GM19240 (cell line): ENCODE results near the gene U2AF1.
"Not testable (repeated sequence)": the region's sequence is repeated elsewhere in the genome, so short reads cannot be mapped to it uniquely, and the experiment has no call there.

Experiments used
- DNase-seq: peaks from one replicate; pipeline ENCODE4 v3.0.0; 2011; ENCODE audit warnings: low spot score; ENCODE audit not compliant: insufficient read length

Gene U2AF1

DNA sequence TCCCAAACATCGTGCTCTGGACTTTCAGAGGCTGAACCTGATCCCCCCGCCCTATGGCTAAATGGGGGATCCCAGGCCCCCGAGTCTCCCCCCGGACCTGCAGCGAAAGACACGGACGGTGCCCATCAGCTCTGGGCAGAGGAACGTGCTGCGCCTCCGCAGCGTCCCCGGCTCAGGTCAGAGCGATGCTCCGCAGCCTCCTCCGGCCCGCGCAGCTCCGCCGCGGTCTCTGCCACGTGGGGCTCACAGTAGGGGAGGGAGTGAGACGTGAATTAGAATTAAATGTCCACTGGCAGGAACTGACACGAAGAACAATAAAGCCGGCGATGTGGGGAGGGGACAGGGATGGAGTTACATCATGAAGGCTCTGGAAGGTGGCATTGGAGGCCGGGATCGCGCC, 30.7 kb downstream of the U2AF1 start:
- DNase-seq = not testable (repeated sequence)

DNA sequence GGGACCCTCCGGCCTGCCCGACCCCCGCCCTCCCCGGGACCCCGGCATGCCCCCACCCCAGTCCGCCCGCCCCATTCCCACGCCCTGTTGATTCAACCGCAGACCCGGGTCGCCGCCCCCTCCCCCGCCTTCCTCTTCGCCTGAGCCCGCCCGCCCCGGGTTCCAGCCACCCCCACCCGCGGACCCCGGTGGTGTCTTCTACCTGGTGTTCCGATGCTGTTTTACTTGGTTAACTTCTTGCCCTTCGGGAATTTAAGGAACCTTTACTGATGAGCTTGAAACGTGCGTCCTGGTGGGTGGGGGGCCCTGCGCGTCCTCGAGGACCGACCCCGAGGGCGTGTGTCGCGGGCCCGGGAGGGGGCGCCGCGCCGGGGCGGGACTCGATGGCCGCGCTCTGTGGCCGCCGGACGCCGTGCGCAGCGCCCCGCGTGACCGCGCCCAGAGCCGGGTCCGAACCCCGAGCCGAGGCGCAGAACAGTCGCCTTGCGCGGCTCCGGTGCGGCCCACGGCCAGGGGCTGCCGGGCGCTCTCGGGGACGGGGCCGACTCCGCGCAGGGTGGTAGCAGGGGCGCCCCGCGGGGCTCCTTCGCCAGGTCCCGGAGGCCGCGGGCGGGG, 31.2 kb downstream of the U2AF1 start:
- DNase-seq = not testable (repeated sequence)

DNA sequence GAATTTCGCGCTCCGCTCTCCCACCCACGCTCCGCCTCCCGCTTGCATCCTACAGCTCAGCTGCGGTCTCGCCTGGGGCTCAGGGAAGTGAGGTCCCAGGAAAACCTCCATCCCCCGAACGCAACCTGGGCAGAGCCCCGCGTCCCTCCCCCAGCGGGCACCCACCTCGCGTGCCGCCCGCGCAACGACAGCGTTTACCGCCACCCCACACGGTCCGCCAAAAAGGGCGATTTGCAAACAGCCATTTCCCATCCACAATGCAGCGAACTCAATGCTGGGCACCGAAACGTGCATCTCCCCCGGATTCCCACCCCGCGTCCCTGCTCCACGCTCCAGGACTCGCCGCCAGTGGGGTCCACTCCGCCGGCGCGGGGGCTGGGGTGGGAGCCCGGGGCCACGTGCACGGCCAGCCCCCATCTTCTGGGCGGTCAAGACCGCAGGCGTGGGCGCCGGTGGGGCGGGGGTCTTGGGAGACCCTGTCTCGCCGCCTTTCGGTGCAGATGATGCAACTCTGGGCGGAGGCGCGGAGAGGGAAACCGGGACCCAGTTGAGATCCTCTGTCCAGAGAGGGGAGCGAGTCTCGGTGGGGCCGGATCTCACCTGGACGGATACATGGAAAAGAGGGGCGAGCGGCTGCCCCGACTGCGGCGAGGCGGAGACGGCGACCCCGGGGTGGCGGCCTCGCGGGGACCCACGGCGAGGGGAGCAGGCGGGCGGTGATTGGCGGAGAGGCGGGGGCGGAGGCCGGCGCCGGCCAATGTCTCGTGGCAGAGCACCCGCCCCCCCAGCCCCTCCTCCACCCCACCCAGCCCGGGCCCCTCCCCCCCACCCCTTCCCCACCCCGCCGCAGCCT, 32.0 kb downstream of the U2AF1 start, which contains the start of gene CBS:
Gene CBS, minus strand, starts transcription at position 666 of the 853 bp plus-strand sequence. CDS start 3,642 bp downstream, outside the sequence.
- not testable (repeated sequence) for DNase-seq

DNA sequence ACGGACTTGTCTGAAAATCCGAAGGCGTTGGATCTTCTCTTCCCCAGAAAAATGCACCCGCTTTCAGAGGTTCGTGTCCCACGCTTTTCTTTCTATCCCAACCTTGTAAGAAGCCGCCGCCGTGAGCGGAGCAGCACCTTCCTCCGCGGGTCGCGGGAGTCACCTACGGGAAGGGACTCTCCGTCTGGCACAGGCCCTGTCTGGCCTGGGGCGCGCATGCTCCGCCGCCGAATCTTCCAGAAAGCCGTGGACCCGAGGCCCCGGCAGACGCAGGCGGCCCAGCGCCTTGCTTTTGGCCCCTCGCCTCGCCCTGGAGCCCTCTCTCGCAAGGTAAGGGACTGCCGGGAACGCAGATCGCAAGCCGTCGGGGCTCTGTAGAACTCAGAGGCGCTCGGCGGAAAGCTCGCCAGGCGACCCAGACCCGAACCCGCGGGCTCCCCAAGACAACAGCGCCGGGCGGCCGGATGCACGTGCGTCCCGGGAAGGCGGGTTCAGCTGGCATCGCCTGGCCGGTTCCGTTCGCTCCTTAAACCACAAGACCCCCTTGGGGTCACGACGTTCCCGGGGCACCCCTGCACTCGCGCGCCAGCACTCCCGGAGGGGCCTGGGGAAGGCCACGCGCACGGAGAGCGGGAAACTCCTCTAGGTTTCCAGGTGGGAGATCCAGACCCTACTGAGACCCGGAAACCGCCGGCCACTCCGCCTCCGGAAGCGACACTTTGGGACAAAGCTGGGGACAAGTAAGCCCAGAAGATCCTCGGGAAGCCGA, 32.8 kb downstream of the U2AF1 start:
- DNase-seq = not testable (repeated sequence)

DNA sequence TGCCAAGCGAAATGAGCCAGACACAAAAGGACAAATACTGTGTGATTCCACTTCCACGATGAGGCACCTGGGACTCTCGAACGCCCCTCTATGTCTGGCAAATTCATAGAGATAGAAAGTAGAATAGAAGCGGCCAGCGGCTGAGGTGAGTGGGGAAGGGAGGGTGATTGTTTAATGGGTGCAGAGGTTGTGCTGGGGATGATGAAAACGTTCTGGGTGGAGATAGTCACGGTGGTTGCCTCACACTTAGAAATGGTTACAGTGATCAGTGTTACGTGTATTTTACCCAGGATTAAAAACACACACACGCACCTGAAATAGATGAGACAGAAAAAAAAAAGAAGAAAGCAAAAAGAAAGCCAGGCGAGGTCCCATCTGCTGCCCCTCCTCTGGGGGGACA, 34.6 kb downstream of the U2AF1 start:
- DNase-seq = not testable (repeated sequence)

DNA sequence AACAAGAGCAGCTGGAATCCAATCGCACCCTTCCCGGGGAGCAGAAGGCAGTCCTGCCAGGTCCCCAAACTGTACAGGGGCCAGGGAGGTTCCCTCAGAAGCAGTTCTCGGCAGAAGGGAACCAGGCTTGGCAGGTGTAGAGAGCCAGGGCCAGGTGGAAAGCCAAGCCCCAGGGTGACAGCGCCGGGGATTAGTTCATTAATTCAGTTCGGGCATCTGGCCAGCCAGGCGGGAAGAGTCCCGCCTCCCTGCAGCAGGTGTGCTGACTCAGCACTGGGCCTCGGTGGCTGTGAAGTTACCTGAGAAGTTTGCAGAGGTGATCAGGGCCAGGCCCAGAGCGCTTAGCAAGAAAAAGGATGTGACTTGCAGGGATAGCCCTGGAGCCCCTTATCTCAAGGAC, 37.7 kb downstream of the U2AF1 start:
- DNase-seq = not testable (repeated sequence)

DNA sequence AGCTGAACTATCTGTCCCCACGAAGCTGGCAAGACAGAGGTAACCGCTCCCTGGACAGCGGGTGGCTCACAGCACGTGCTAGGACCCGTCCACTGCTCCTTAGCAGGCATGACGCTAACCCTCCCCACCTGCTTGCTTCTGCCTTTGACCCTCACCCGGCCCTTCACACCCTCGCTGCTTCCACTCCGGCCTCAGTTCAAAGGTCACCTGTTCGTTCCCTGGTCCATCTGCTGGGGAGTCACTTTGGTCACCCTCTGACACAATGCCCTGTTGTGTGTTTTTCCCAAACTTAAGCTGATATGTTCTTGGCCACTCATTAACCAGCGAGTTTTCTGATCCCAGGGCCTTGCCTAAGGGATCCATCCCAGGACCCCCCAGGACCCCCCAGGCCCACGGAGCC, 39.3 kb downstream of the U2AF1 start:
- DNase-seq = not testable (repeated sequence)

DNA sequence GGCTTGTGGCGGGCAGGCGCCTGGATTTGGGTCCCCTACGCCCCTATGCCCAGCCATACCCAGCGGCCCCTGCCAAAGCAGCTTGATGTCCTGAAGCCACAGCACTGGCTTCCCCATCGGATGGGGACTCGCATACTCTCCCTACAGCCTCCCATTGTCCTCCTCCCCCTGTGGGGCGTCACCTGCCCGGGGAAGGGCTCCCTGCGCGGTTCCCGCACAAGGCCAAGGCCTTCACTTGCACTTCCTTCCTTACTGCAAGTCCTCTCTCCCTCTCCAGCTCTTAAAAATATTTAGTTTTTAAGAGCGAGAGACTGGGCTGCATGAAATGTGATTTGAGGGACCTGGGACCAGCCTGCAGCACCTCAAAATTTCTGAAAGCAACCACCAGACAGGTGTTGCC, 40.7 kb downstream of the U2AF1 start:
- DNase-seq = not testable (repeated sequence)

DNA sequence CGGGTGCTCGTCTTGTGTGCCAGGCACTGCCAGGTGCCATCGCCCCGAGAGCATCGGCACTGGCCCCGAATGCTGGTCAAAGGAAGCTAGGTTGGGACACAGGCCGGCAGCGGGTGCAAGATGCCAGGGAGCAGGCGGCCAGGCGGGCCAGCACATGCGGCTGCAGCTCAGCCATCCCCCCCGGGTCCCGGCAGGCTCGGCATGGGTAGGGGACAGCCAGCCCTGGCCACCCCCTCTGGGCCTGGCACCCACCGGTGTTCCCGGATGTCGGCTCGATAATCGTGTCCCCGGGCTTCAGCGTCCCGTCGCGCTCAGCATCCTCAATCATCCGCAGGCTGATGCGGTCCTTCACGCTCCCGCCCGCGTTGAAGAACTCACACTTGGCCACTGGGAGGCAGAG, 41.4 kb downstream of the U2AF1 start:
- not testable (repeated sequence) for DNase-seq

DNA sequence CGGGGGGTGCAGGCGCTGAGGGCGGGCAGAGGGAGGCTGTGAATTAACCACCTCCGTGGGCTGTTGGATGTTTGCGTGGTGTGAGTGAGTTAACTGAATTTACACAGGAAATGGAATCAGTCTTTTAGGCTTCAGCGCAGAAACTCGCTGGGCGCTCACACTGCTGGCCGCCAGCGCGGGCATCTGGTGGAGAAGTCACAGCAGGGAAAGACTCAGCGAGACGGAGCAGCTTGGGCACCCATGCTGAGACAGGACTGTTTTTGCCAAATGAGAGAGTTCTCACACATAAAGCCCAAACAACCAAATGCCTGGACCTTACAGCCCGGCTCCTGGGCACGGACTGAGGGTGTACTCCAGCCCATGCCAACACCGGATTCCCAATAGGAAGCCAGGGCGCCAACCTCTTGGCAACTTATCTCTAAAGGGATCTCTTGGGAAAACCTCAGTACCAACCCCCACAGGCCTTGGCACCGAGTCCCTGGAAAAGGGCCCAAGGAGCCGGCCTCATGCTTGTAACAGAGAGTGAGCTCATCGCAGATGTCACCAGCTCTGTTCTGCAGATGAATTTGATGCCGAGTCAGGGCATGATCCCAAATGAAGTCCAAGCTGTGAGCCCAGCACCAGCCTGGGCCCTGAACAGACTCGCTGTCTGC, 43.0 kb downstream of the U2AF1 start:
- DNase-seq = not testable (repeated sequence)

DNA sequence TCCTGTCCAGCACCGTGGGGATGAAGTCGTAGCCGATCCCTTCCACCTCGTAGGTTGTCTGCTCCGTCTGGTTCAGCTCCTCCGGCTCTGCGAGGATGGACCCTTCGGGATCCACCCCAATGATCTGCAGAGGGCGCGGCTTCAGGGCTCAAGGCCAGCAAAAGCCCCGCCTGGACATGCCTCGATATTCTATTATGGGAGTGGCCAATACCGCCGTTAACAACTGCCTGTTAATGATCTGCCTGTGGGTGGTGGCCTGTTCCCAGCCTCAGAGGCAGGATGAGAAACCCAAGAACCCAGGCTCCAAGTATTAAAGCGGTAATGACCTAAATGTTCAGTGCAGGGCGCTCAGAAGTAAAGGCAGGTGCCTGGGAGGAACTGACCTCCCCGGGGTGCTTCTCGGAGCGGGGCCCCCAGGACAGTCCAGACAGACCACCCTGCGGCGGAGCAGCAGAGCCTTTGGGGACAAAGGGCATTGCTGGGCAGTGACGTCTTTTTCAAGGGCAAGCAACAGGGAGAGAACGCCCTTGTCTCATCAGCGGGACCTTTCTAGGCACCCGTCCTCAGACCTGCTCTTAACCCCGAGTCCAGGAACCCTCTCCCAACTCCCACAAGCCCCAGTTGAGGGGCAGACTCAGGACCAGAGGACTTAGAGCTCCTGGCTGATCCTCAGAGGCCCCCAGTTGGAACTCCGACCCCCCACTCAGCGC, 44.3 kb downstream of the U2AF1 start:
- not testable (repeated sequence) for DNase-seq

DNA sequence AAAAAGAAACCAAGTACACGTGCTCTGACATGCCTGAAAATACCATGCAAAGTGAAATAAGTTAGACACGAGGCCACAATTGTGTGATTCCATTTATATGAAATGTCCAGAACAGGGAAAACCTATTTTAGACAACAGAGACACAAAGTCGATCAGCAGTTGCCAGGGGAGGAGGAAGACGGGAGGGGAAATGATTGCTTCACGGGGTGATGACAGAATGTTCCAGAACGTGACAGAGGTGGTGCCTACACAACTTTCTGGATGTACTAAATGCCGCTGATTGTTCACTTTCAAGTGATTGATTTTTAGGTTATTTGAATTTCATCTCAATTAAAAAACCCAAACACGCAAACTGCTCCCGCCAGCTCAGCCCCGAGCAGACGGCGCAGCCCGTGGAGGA, 54.3 kb downstream of the U2AF1 start:
- not testable (repeated sequence) for DNase-seq

DNA sequence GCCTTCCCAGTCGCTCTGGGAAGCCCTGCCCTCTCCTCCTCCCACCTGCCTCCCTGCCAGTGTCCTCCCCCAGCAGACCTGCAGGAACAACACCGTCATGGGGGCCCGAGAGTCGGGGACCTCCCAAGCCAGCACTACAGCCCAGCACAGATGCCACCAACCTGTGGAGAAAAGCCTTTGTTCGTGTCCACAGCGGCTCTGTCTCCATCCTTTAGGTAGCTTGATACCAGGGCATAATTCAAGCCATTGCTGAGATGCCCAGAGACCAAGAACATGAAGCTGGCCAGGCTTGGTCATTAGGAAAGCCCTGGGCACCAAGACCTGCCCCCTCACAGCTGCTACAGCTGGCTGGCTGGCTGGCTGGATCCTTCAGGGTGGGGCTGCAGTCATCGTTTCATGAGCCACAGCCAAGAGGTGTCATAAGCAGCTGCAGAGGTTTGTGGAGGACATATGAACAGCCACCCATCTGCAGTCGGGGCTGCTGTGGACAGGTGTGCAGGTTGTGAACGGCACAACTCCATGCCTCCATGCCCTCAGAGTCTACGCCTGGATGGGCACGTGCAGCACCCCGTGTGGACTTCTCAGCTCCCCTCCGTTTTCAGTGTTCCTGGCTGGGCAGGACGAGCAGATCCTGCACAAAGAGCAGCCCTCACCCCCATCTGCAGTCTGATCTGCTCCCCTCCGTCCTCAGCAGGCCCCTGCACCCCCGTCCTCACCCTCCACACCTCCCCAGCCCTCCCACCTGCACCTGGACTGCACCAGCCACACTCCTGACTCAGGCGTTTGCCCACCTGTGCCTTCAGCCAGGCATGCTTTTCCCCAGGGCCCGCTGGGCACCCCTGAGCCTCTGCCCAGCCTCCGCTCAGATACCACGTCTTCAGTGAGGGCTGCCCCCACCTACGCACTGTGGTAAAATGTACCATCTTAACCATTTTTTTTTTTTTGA, 61.2 kb downstream of the U2AF1 start:
- not testable (repeated sequence) for DNase-seq

DNA sequence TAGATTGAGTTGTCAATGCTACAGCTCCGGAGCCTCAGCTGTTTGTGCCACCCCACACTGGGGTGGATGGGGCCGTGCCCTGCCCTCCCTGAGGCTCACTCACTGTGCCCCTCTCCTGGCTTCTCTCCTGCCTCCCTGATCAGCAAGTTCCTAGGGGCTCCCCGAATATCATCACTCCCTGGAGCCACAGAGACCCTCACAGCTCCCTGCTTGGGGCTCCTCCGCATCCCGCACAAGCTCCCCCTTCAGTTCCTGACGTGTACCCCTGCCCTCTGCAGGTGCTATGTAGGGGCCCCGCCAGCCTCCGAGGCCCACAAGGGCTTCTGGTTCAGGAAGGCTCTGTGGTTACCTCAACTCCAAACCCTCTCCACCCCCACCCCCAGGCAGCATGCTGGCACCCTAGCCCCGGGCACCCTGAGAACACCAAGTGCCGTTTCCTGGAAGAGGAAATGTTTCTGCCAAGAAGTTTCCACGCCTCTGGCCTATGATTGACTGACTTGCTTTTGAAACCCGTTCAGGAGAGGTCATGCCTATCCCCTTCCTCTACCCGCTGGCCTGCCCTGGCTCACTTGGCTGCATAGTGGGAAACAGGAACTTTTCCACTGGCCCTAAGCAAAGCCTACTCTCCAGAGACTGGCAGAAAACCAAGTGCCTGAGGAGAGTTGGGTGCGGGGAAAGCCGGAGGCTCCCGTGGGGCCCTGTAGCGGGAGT, 62.0 kb downstream of the U2AF1 start:
- DNase-seq = not testable (repeated sequence)

DNA sequence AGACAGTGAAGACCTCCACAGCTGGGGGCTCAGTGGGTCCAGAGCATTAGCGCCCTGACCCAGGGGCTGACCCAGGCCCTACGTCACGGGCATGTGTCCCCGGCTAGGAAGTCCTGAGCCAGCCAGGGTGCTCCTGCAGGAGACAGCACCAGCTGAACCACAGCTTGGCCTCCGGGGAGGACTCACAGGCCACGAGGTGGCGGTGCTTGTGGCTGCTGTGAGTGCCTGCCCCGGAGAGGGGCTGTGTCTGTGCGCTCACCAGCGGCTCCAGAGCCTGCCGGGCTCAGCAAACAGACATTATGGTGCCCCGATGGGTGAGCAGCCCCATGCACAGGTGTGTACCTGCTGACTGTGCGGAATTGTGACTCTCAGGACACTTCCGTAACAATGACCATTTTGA, 62.8 kb downstream of the U2AF1 start:
- not testable (repeated sequence) for DNase-seq

DNA sequence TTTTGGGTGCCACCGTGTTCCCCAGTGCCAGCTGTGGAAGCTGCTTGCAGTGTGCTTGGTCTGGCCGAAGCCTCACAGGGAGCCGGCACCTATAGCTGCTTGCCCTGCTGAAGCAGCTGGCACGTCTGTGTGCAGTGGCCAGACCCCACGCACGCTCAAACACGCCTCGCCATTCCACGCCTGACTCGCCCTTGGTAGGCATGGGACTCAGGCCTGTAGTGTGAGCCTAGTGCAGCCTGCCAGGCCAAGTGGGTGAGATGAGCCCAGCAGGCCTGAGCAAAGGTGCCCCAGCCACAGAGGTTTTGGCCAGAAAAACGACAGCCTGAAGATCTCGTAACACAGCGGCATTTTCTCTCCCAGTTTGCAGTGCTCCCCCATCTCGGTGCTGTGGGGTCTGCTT, 64.1 kb downstream of the U2AF1 start:
- not testable (repeated sequence) for DNase-seq
